Osteocyte (in vitro differentiated cells): ENCODE results near the gene PCDHB1. TPM values are rescaled to one million over a fixed set of nuclear protein-coding genes. Genes with fewer than 3 reads are reported as not detected.

Source experiments
- DNase-seq: peaks from one replicate; pipeline ENCODE4 v3.0.0; 2021; ENCODE audit warnings: mixed read lengths; ENCODE audit not compliant: unreplicated experiment; ENCODE audit errors: extremely low spot score
- H3K27ac Mint-ChIP-seq: one replicate; pipeline ENCODE4 v1.8.0; 2021; ENCODE audit warnings: mild to moderate bottlenecking, mixed read lengths; ENCODE audit not compliant: unreplicated experiment
- H3K27me3 Mint-ChIP-seq: one replicate; pipeline ENCODE4 v1.8.0; 2021; ENCODE audit warnings: mixed read lengths; ENCODE audit not compliant: unreplicated experiment
- H3K36me3 Mint-ChIP-seq: one replicate; pipeline ENCODE4 v1.8.0; 2021; ENCODE audit warnings: mixed read lengths; ENCODE audit not compliant: unreplicated experiment
- H3K4me1 Mint-ChIP-seq: one replicate; pipeline ENCODE4 v1.8.0; 2021; ENCODE audit warnings: mixed read lengths; ENCODE audit not compliant: unreplicated experiment
- H3K4me3 Mint-ChIP-seq: one replicate; pipeline ENCODE4 v1.8.0; 2021; ENCODE audit warnings: mild to moderate bottlenecking, moderate library complexity, mixed read lengths; ENCODE audit not compliant: unreplicated experiment
- H3K9me3 Mint-ChIP-seq: one replicate; pipeline ENCODE4 v1.8.0; 2021; ENCODE audit warnings: mixed read lengths; ENCODE audit not compliant: unreplicated experiment
- CTCF ChIP-seq: fragments of 200-600 bp; sonication (generic); IDR thresholded peaks from 2 replicates; pipeline ENCODE4 v1.5.0; 2021; ENCODE audit warnings: antibody characterized with exemption, mild to moderate bottlenecking, moderate library complexity
- total RNA-seq: library from RNA; stranded (reverse); gene quantifications from 2 replicates; pipeline ENCODE4 v1.2.1, GENCODE V29; 2021

The PCDHB1 gene
- total RNA-seq, 1 donor from 2014 or later: 0.03 TPM

- no peaks in the 10 kb centered on the region for H3K4me1 Mint-ChIP-seq
- H3K27me3 Mint-ChIP-seq: peaks cover 3% of the 10 kb centered on the region
- H3K9me3 Mint-ChIP-seq: no peaks in the 10 kb centered on the region
- no peak for DNase-seq
- H3K27ac Mint-ChIP-seq: no peak overlapping the region
- no peaks in the 10 kb centered on the region for H3K36me3 Mint-ChIP-seq
- no peak for TF ChIP-seq CTCF
- H3K4me3 Mint-ChIP-seq: no peak overlapping the region
Measured at GRCh38 chr5:141022384-141022783, 28.8 kb upstream of the PCDHB1 start.

GRCh38 chr5:141031006-141031405 is 20.2 kb upstream of the PCDHB1 start:
- Mint-ChIP-seq H3K4me1 (no peaks in the 10 kb centered on the region), H3K27me3 (peaks cover 12% of the 10 kb centered on the region), H3K27ac (no peak overlapping the region), H3K9me3 (no peaks in the 10 kb centered on the region), H3K4me3 (no peak overlapping the region), H3K36me3 (no peaks in the 10 kb centered on the region)
- no peak for TF ChIP-seq CTCF
- no peak for DNase-seq

GRCh38 chr5:141032626-141033025 is 18.5 kb upstream of the PCDHB1 start:
- DNase-seq: no peak
- Mint-ChIP-seq H3K36me3 (no peaks in the 10 kb centered on the region), H3K4me1 (no peaks in the 10 kb centered on the region), H3K9me3 (no peaks in the 10 kb centered on the region), H3K27ac (no peak overlapping the region), H3K27me3 (peaks cover 19% of the 10 kb centered on the region), H3K4me3 (no peak overlapping the region)
- no peak for TF ChIP-seq CTCF

GRCh38 chr5:141039061-141039460 is 12.1 kb upstream of the PCDHB1 start:
- H3K27me3 Mint-ChIP-seq: peaks cover 19% of the 10 kb centered on the region
- no peaks in the 10 kb centered on the region for H3K36me3 Mint-ChIP-seq
- DNase-seq: no peak
- no peaks in the 10 kb centered on the region for H3K9me3 Mint-ChIP-seq
- no peak for TF ChIP-seq CTCF
- no peaks in the 10 kb centered on the region for H3K4me1 Mint-ChIP-seq
- no peak overlapping the region for H3K27ac Mint-ChIP-seq
- H3K4me3 Mint-ChIP-seq: no peak overlapping the region

- H3K27me3 Mint-ChIP-seq: peaks cover 22% of the 10 kb centered on the region
- no peaks in the 10 kb centered on the region for H3K36me3 Mint-ChIP-seq
- TF ChIP-seq CTCF: no peak
- no peak overlapping the region for H3K27ac Mint-ChIP-seq
- no peaks in the 10 kb centered on the region for H3K9me3 Mint-ChIP-seq
- DNase-seq: no peak
- H3K4me1 Mint-ChIP-seq: no peaks in the 10 kb centered on the region
- no peak overlapping the region for H3K4me3 Mint-ChIP-seq
Measured at GRCh38 chr5:141039517-141039916, 11.7 kb upstream of the PCDHB1 start.
